ENCODE results near the gene PTPRM. TPM values are rescaled to one million over a fixed set of nuclear protein-coding genes. Genes with fewer than 3 reads are reported as not detected.

Gene PTPRM
- total and polyA plus RNA-seq, 2 donors (not counting 3 experiments of a cell fraction or from before 2014, with no cell fraction given): 37.4 to 43.7 TPM

- Histone ChIP-seq H3K36me3 (ENCODE audit: control insufficient read depth in 2 of 2, extremely low read depth in 1 of 2, insufficient read depth in 2 of 2, low read length in 2 of 2) (no peaks in the 10 kb centered on the region), H3K27me3 (ENCODE audit: control insufficient read depth in 2 of 2, insufficient read depth in 2 of 2, low read length in 2 of 2) (no peaks in the 10 kb centered on the region), H3K9me1 (replicated peaks; ENCODE audit: control insufficient read depth, extremely low read depth, insufficient read depth, low read length) (no peaks in the 10 kb centered on the region), H3K9me3 (replicated peaks; ENCODE audit: control insufficient read depth, insufficient read depth, low read length) (no peaks in the 10 kb centered on the region), H3K79me2 (ENCODE audit: control insufficient read depth, insufficient read depth, low read length) (no peaks in the 10 kb centered on the region), H3K4me3 (replicated peaks in 1 of 3; ENCODE audit: insufficient read depth in 1 of 3, low read depth in 1 of 3, low read length in 3 of 3) (no peak overlapping the region), H4K20me1 (replicated peaks; ENCODE audit: control insufficient read depth, extremely low read depth, insufficient read depth, low read length) (no peaks in the 10 kb centered on the region), H3K4me1 (ENCODE audit: control insufficient read depth, extremely low read depth, insufficient read depth, low read length) (no peaks in the 10 kb centered on the region), H2AFZ (ENCODE audit: low read depth, low read length) (no peak overlapping the region), H3K4me2 (ENCODE audit: insufficient read depth, low read length) (no peak overlapping the region), H3K27ac (ENCODE audit: insufficient read depth, low read depth, low read length) (no peak overlapping the region), H3K9ac (replicated peaks; ENCODE audit: extremely low read depth, insufficient read depth, low read length) (no peak overlapping the region)
- DNase-seq (ENCODE audit: low read depth, low spot score) (no peak), FAIRE-seq (no peak)
- ChIA-PET CTCF (no interaction called here), POLR2A (no interaction called here)
- intact Hi-C loops (cut with micrococcal nuclease) (no loop called here), dilution Hi-C loops (cut with MboI; ENCODE audit: extremely low pct_ligation_motif_present, low sequenced_read_pairs) (no loop called here)
- TF ChIP-seq GATA2 (IDR thresholded peaks at IDR 0.05; ENCODE audit: insufficient read depth, insufficient read length, low read depth, low read length) (no peak), CTCF (IDR thresholded peaks at IDR 0.05; ENCODE audit: extremely low read depth in 1 of 2, insufficient read depth in 1 of 2, low read depth in 1 of 2, low read length in 2 of 2) (no peak), MAX (IDR thresholded peaks at IDR 0.05; ENCODE audit: insufficient read depth, insufficient read length) (no peak), FOS (IDR thresholded peaks at IDR 0.05; ENCODE audit: borderline replicate concordance, insufficient read depth, low read length) (no peak), MYC (IDR thresholded peaks at IDR 0.05; ENCODE audit: low read depth, low read length) (no peak), JUN (IDR thresholded peaks at IDR 0.05; ENCODE audit: borderline replicate concordance, insufficient read depth, insufficient read length, low read depth) (no peak), POLR2A (IDR thresholded peaks at IDR 0.05; ENCODE audit: low read depth, low read length) (no peak)
- BruUV-seq (replicated peaks): no TSS peak
These were observed 96.5 kb downstream of the PTPRM start for GRCh38 chr18:7663366-7664312.

Data from endothelial cell of umbilical vein (primary cell).